IPS-18a (cell line): ENCODE results near the gene SOS1.
A peak's percentile ranks its signal among the peaks of the same experiment; 100 is the strongest.

Experiments used
- H3K27ac ChIP-seq: one replicate; pipeline ENCODE4 v1.5.1; 2013; ENCODE audit warnings: low read length
- H3K27me3 ChIP-seq: one replicate; pipeline ENCODE4 v1.6.1; 2013; ENCODE audit warnings: mild to moderate bottlenecking, low read length; ENCODE audit not compliant: control insufficient read depth, insufficient read depth
- H3K36me3 ChIP-seq: one replicate; pipeline ENCODE4 v1.6.1; 2013; ENCODE audit warnings: low read depth, low read length; ENCODE audit not compliant: control insufficient read depth
- H3K4me1 ChIP-seq: one replicate; pipeline ENCODE4 v1.6.1; 2013; ENCODE audit warnings: low read depth, low read length; ENCODE audit not compliant: control insufficient read depth
- H3K4me3 ChIP-seq: one replicate; pipeline ENCODE4 v1.5.1; 2013; ENCODE audit warnings: low read length
- H3K9ac ChIP-seq: one replicate; pipeline ENCODE4 v1.6.1; 2013; ENCODE audit warnings: mild to moderate bottlenecking, low read length, moderate library complexity
- H3K9me3 ChIP-seq: one replicate; pipeline ENCODE4 v1.6.1; 2013; ENCODE audit warnings: low read depth, low read length; ENCODE audit not compliant: control insufficient read depth

Gene SOS1

DNA sequence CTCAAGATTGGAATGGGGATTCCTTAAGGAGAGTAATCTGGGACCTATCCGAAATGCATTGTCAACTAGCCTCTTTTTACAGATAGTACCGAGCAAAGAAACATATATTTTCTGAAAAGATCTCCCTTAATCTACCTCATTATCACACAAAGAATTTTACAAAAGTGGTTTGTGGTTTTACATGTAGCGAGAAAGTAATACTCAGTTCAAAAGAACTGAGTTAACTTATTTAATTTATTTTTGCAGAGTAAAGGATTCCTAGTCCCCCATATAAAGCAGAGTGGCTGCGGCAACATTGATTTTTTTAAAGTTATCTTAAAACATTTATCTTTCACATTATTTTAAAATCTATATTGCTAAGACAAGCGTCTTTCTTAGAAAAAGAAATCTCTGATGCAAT lies 15.9 kb upstream of the SOS1 start:
- no peaks in the 10 kb centered on the region for H3K36me3 ChIP-seq

DNA sequence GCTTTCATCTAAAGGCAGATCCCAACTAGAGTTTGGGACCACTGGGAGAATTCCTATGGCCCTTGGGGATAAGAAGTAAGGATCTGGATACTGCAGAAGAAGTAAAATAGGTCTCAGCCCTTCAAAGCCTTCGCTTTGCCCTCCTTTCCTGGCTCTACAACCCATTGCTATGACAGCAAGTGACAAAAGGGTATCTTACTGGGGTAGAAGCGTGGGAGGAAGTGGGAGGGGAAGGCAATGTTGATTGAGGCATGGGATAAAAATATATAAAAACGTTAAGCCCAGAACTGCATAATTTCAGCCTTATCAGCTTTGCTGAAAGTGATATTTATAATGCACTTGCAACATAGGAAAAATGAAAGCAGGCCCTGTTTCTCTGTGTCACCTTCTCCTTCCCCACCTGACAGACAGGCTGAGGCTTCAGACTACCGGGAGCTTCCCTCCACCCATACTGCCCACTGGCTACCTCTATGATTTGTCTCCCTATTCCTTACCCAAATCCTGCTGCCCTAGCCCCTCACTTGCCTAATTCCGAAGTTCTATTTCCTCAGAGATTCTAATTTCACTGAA lies 14.9 kb upstream of the SOS1 start:
- no peaks in the 10 kb centered on the region for H3K36me3 ChIP-seq
- H3K27me3 ChIP-seq, result no peaks in the 10 kb centered on the region
- H3K9me3 ChIP-seq, result no peaks in the 10 kb centered on the region
- H3K9ac ChIP-seq, result no peak overlapping the region
- peaks cover 8% of the 10 kb centered on the region for H3K4me1 ChIP-seq
- no peak overlapping the region for H3K4me3 ChIP-seq
- H3K27ac ChIP-seq, result no peak overlapping the region

More for the DNA sequence above, 15.9 kb upstream of the SOS1 start:
- Histone ChIP-seq H3K27ac (no peak overlapping the region), H3K27me3 (no peaks in the 10 kb centered on the region), H3K9ac (no peak overlapping the region), H3K4me3 (no peak overlapping the region), H3K4me1 (peaks cover 14% of the 10 kb centered on the region), H3K9me3 (no peaks in the 10 kb centered on the region)

DNA sequence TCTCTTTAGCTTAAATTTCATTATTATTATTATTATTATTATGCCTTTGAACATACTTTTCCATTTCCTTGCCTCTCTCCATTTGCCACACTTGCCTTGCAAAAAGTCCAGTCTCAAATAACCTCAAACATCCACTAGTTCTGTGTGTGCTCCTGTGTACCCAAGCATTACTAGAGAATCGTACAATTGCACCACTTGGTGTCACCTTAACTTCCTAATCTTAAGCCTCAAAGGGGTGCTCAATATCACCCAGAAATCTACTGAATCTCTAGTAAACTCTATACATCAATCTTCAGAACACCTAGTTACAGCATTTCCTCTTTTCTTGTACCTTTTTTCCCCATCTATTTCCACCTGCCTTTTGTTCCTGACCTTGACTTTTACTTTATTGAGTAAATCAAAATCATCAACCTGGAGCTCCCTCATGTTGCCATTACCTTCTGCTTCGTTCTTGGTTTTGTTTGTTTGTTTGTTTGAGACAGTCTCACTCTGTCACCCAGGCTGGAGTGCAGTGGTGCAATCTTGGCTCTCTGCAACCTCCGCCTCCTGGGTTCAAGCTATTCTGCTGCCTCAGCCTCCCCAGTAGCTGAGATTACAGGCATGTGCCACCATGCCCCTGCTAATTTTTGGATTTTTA lies 12.5 kb upstream of the SOS1 start:
- Histone ChIP-seq H3K27ac (no peak overlapping the region), H3K4me1 (no peaks in the 10 kb centered on the region), H3K27me3 (no peaks in the 10 kb centered on the region), H3K36me3 (no peaks in the 10 kb centered on the region), H3K4me3 (no peak overlapping the region), H3K9ac (no peak overlapping the region), H3K9me3 (no peaks in the 10 kb centered on the region)

DNA sequence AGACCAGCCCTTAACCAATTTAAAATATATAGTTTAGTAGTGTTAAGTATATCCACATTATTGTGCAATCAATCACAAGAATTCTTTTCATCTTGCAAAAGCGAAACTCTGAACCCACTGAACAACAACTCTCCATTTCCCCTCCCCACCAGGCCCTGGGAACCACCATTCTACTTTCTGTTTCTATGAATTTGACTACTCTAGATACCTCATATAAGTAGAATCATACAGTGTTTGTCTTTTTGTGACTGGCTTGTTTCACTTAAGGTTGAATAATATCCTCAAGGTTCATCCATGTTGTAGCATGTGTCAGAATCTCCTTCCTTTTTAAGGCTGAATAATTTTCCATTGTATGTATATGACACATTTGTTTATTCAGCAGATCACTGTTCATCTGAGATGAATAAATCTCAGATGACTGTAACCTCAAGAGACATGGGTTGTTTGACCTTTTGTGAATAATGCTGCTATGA lies 8.1 kb upstream of the SOS1 start:
- peaks cover 5% of the 10 kb centered on the region for H3K4me1 ChIP-seq
- H3K9me3 ChIP-seq, result no peaks in the 10 kb centered on the region
- H3K27ac ChIP-seq, result no peak overlapping the region
- H3K4me3 ChIP-seq, result no peak overlapping the region
- no peaks in the 10 kb centered on the region for H3K27me3 ChIP-seq
- no peaks in the 10 kb centered on the region for H3K36me3 ChIP-seq
- no peak overlapping the region for H3K9ac ChIP-seq

DNA sequence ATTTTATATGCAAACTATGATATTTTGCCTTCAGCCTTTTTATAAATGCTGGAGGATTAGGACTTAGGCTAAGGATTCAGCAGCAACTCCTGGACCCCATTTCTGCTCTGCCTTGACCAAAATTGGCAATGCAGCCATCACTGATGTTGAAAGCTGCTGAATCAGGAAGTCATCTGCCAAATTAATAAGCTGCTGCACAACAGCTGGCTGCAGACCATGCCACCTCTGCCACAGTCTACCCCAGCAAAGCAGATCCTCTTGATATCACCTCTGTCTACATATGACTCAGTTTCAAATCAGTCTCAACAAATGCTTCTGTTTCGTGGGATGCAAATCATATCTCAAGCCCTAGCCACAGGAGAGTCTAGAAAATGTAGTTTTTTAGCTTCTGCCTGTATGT lies 7.1 kb upstream of the SOS1 start:
- H3K4me3 ChIP-seq, result no peak overlapping the region
- peaks cover 10% of the 10 kb centered on the region for H3K4me1 ChIP-seq
- no peaks in the 10 kb centered on the region for H3K9me3 ChIP-seq
- H3K36me3 ChIP-seq, result no peaks in the 10 kb centered on the region
- H3K27me3 ChIP-seq, result no peaks in the 10 kb centered on the region
- no peak overlapping the region for H3K27ac ChIP-seq
- H3K9ac ChIP-seq, result no peak overlapping the region

DNA sequence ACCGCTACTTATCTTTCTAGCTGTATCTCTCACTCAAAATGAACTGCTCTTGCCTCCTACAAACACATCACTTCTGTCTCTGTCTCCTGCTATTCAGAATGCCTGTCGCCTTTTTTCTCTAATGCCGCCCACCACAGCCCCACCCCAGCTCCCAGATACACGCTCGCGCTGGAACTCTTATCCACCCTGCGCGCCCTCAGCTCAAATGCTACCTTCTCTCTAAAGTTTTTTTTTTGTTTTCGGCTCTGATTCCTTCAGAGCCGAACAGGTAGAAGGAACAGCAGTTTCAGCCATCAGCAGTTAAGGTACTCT lies 3.9 kb upstream of the SOS1 start:
- Histone ChIP-seq H3K9me3 (no peaks in the 10 kb centered on the region), H3K27me3 (no peaks in the 10 kb centered on the region), H3K27ac (peak overlapping the region; percentile 81), H3K36me3 (no peaks in the 10 kb centered on the region), H3K4me3 (peak overlapping the region; percentile 88), H3K4me1 (peaks cover 14% of the 10 kb centered on the region), H3K9ac (peak overlapping the region; percentile 91)

DNA sequence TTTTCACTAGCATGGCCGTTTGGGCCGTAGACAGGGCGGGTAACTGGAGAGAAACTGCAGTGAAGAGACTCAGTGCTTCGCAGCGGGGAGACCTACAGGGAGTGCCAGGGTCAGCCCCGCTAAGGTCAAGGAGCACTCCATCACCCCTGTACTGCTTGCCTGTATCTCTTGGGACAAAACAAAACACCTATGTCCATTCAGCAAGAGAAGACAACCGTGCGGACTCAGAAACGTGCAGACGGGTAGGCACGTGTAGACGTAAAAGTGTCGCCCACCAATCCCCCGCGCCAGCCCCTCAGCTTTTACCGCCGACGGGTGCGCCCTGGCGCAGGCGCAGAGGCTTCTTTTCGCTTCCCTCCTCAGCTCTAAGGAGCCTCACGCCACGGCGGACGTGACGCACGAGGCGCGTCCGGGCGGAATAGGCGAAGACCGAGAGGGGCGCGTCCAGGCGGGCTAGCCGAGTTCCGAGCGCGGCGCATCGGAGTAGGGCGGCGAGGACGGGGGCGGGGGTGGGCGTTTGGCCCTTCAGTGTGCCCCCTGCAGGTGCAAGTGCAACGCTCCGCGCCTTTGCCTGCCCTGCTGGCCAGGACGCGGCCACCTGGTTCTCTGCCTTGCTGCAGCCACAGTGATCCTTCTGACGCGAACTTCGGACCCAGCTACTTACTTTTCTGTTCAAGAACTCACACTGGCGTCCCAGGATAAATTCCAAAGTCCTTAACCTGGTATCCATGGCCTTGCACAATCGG lies 3.3 kb upstream of the SOS1 start:
- peaks cover 18% of the 10 kb centered on the region for H3K4me1 ChIP-seq
- H3K27me3 ChIP-seq, result no peaks in the 10 kb centered on the region
- no peaks in the 10 kb centered on the region for H3K9me3 ChIP-seq
- H3K36me3 ChIP-seq, result no peaks in the 10 kb centered on the region
- H3K4me3 ChIP-seq, result peak overlapping the region; percentile 88
- peak overlapping the region; percentile 97 for H3K9ac ChIP-seq
- H3K27ac ChIP-seq, result peak overlapping the region; percentile 99

DNA sequence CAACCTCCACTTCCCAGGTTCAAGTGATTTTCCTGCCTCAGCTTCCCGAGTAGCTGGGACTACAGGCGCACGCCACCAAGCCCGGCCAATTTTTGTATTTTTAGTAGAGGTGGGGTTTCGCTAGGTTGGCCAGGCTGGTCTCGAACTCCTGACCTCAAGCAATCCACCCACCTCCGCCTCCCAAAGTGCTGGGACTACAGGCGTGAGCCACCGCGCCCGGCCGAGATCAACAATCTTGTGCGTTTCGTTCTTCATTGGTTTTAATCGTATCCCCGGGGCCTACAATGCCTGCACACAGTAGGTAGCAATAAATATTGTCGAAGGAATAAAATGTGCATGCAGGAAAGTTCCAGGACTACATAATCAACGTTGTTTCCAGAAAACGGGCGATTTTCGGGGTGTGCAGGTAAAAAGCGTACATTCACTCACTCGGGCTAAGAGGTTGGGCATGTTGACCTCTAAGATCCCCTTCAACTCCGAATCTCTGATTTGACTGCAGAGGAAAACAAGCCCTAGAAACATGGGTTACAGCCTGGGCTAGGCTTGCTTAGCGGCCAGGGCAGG lies 2.7 kb upstream of the SOS1 start:
- peaks cover 24% of the 10 kb centered on the region for H3K4me1 ChIP-seq
- H3K9me3 ChIP-seq, result no peaks in the 10 kb centered on the region

DNA sequence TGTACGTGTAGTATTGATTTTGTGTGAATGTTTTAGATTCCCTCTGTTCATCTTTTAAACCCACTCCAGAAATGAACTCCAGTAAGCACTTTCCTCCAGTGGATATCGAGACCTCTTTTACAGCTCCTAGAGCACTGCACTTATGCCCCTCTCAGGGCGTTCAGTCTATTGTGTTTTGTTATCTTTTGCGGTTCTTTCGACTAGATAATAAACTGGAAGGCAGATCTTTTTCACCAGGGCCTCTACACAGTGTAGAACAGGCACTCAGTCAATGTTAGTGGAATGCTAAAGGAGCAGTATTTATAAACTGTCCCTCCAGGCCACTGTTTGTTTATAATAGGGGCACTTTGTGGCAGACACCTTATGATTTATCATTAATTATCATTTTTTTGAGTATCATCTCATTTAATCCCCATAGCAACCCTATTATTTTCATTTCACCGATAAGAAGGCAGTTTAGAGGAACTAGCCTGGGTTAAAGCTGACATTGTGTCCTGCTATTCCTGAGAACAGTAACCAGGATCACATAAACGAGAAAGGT lies 742 bp upstream of the SOS1 start:
- peak overlapping the region; percentile 65 for H3K27ac ChIP-seq
- H3K4me1 ChIP-seq, result peaks cover 30% of the 10 kb centered on the region
- H3K27me3 ChIP-seq, result no peaks in the 10 kb centered on the region
- no peaks in the 10 kb centered on the region for H3K9me3 ChIP-seq
- H3K36me3 ChIP-seq, result no peaks in the 10 kb centered on the region
- peak overlapping the region; percentile 70 for H3K4me3 ChIP-seq
- H3K9ac ChIP-seq, result peak overlapping the region; percentile 69

More for the DNA sequence above, 2.7 kb upstream of the SOS1 start:
- Histone ChIP-seq H3K4me3 (peak overlapping the region; percentile 86), H3K27ac (peak overlapping the region; percentile 99), H3K27me3 (no peaks in the 10 kb centered on the region), H3K9ac (peak overlapping the region; percentile 97), H3K36me3 (no peaks in the 10 kb centered on the region)

DNA sequence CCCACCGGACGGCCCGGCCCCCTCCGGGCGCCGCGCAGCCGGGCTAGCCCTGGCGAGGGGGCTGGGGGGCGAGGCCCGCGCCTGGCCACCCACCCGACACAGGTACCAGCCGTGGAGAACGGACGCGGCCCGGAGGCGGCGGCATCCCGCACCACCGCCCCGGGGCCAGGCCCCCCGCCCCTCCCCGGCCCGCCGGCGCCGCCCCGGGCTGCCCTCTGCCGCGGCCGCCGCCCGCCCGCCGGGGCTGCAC lies 405 bp downstream of the SOS1 start:
- no peaks in the 10 kb centered on the region for H3K36me3 ChIP-seq
- no peaks in the 10 kb centered on the region for H3K9me3 ChIP-seq
- H3K4me3 ChIP-seq, result peak overlapping the region; percentile 86
- peak overlapping the region; percentile 71 for H3K9ac ChIP-seq
- no peak overlapping the region for H3K27ac ChIP-seq
- peaks cover 30% of the 10 kb centered on the region for H3K4me1 ChIP-seq
- H3K27me3 ChIP-seq, result no peaks in the 10 kb centered on the region

DNA sequence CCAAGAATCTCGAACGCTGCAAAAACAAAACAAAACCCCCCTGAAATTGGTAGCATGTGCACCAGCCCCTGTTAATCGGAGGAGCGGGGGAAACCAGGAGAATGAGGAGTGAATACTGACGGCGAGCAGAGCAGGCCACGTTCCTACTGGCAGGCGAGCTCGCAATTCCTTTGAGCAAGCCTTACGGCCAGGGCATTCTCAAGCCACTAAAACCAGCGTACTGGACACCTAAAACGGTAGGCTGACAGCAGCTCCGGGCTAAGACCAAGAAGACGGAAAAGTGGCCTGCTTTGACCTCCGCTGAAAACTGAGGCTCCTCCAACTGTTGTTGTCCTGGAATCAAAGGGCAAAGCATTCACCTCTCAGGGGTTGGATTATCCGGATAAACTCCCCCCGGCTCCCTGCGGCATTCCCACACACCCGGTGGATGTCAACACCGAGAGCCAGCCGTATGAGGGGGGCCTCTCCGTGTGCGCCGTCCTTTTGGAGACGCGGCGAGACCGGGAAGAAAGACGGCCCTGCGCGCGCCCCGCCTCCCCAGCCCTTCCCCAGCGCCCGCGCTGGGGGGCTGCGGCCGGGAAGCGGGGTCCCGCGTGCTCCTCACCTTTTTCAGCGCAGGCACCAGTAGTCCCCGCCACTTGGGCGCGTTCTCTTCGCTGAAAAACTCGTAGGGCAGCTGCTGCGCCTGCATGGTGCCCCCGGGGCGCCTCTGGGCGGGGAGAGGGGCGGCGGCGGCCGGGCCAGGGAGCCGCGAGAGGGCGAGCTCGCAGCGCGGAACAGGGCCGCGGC lies 925 bp downstream of the SOS1 start:
- H3K9ac ChIP-seq, result peak overlapping the region; percentile 71
- no peaks in the 10 kb centered on the region for H3K9me3 ChIP-seq
- peaks cover 25% of the 10 kb centered on the region for H3K4me1 ChIP-seq
- no peak overlapping the region for H3K27ac ChIP-seq
- H3K4me3 ChIP-seq, result peak overlapping the region; percentile 86
- no peaks in the 10 kb centered on the region for H3K36me3 ChIP-seq
- no peaks in the 10 kb centered on the region for H3K27me3 ChIP-seq
